IMR-90 (cell line): ENCODE data around the gene TRHDE.

Experiments used
- CEBPB ChIP-seq: IDR thresholded peaks from 2 replicates; pipeline ENCODE4 v1.6.1; 2012; ENCODE audit warnings: low read depth, low read length, improper control_type of control experiment
- CHD1 ChIP-seq: IDR thresholded peaks from 2 replicates; pipeline ENCODE4 v1.6.1; 2012; ENCODE audit warnings: low read depth, low read length, improper control_type of control experiment
- FOS ChIP-seq: fragments of 150-350 bp; IDR thresholded peaks from 2 replicates; pipeline ENCODE4 v1.6.1; 2016; ENCODE audit warnings: low read depth, low read length
- MAFK ChIP-seq: IDR thresholded peaks from 2 replicates; pipeline ENCODE4 v1.6.1; 2012; ENCODE audit warnings: low read depth, low read length, improper control_type of control experiment
- MAZ ChIP-seq: IDR thresholded peaks from 2 replicates; pipeline ENCODE4 v1.6.1; 2012; ENCODE audit warnings: low read depth, mild to moderate bottlenecking, low read length, improper control_type of control experiment, moderate library complexity, borderline replicate concordance
- NFE2L2 ChIP-seq: fragments of 150-350 bp; IDR thresholded peaks from 2 replicates; pipeline ENCODE4 v1.6.1; 2016; ENCODE audit warnings: low read depth, mild to moderate bottlenecking, low read length
- POLR2A ChIP-seq: IDR thresholded peaks from 2 replicates; pipeline ENCODE4 v1.6.1; 2012; ENCODE audit warnings: mild to moderate bottlenecking, low read depth, low read length
- RAD21 ChIP-seq: IDR thresholded peaks from 2 replicates; pipeline ENCODE4 v1.6.1; 2012; ENCODE audit warnings: low read length, improper control_type of control experiment
- RCOR1 ChIP-seq: IDR thresholded peaks from 2 replicates; pipeline ENCODE4 v1.6.1; 2012; ENCODE audit warnings: mild to moderate bottlenecking, low read length, improper control_type of control experiment; ENCODE audit not compliant: insufficient replicate concordance
- RFX5 ChIP-seq: IDR thresholded peaks from 2 replicates; pipeline ENCODE4 v1.8.0; 2012; ENCODE audit warnings: low read depth, mild to moderate bottlenecking, low read length, moderate library complexity
- SMC3 ChIP-seq: fragments of 150-350 bp; IDR thresholded peaks from 2 replicates; pipeline ENCODE4 v1.6.1; 2016; ENCODE audit warnings: low read depth, mild to moderate bottlenecking, antibody characterized with exemption, low read length, moderate library complexity
- TF ChIP-seq, protein P1 (sequence below): conservative IDR thresholded peaks from 2 replicates; pipeline ENCODE4 v1.5.1; 2012; ENCODE audit warnings: mild to moderate bottlenecking, low read depth, low read length, improper control_type of control experiment
- TF ChIP-seq, protein P2 (sequence below): fragments of 150-350 bp; IDR thresholded peaks from 2 replicates; pipeline ENCODE4 v1.6.1; 2017; ENCODE audit warnings: mild to moderate bottlenecking, antibody characterized with exemption, low read length, low read depth
- TF ChIP-seq, protein P3 (sequence below): fragments of 150-350 bp; IDR thresholded peaks from 2 replicates; pipeline ENCODE4 v1.6.1; 2016; ENCODE audit warnings: low read depth, mild to moderate bottlenecking, low read length, moderate library complexity, borderline replicate concordance

DNA sequence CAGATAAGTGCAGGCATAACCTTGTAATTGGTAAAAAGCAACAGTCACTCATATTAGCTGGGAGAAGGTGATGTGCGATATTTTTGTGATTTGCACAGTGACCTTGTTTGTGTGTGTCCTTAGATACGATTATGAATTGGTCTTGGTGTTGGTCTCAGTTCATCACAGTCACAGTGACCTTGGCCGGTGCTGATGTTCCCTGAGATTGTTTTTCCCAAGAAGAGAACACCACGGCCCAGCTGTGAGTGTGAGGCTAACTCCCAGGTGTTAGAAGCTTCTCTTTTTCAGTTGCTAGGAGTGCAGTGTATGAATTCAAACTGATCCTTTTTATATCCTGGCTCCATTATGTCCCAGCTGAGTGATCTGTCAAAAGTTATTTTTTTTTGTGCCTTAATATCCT is 46.2 kb downstream of the TRHDE start:
- TF ChIP-seq POLR2A (no peak), RFX5 (no peak), CEBPB (no peak), NFE2L2 (no peak), CHD1 (no peak), MAFK (no peak), SMC3 (no peak), FOS (no peak), MAZ (no peak), RAD21 (no peak), RCOR1 (no peak)
- TF ChIP-seq, protein P1, sequence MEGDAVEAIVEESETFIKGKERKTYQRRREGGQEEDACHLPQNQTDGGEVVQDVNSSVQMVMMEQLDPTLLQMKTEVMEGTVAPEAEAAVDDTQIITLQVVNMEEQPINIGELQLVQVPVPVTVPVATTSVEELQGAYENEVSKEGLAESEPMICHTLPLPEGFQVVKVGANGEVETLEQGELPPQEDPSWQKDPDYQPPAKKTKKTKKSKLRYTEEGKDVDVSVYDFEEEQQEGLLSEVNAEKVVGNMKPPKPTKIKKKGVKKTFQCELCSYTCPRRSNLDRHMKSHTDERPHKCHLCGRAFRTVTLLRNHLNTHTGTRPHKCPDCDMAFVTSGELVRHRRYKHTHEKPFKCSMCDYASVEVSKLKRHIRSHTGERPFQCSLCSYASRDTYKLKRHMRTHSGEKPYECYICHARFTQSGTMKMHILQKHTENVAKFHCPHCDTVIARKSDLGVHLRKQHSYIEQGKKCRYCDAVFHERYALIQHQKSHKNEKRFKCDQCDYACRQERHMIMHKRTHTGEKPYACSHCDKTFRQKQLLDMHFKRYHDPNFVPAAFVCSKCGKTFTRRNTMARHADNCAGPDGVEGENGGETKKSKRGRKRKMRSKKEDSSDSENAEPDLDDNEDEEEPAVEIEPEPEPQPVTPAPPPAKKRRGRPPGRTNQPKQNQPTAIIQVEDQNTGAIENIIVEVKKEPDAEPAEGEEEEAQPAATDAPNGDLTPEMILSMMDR: no peak
- TF ChIP-seq, protein P2, sequence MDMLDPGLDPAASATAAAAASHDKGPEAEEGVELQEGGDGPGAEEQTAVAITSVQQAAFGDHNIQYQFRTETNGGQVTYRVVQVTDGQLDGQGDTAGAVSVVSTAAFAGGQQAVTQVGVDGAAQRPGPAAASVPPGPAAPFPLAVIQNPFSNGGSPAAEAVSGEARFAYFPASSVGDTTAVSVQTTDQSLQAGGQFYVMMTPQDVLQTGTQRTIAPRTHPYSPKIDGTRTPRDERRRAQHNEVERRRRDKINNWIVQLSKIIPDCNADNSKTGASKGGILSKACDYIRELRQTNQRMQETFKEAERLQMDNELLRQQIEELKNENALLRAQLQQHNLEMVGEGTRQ: no peak
- TF ChIP-seq, protein P3, sequence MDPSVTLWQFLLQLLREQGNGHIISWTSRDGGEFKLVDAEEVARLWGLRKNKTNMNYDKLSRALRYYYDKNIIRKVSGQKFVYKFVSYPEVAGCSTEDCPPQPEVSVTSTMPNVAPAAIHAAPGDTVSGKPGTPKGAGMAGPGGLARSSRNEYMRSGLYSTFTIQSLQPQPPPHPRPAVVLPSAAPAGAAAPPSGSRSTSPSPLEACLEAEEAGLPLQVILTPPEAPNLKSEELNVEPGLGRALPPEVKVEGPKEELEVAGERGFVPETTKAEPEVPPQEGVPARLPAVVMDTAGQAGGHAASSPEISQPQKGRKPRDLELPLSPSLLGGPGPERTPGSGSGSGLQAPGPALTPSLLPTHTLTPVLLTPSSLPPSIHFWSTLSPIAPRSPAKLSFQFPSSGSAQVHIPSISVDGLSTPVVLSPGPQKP: no peak
